ENCODE measurements around the gene CLDN34.

Gene CLDN34

GRCh38 chrX:9966775-9967408 lies at the start of gene CLDN34:
Gene CLDN34, plus strand, starts transcription at chrX:9967358. Its CDS starts 0 bp downstream, at chrX:9967358.
- no peak for DNase-seq

GRCh38 chrX:9917861-9918260 lies 49.3 kb upstream of the CLDN34 start:
- DNase-seq, result no peak

GRCh38 chrX:9919632-9920172 lies 47.5 kb upstream of the CLDN34 start:
- no peak for DNase-seq

GRCh38 chrX:9921407-9921806 lies 45.8 kb upstream of the CLDN34 start:
- DNase-seq, result no peak

GRCh38 chrX:9923357-9923756 lies 43.8 kb upstream of the CLDN34 start:
- no peak for DNase-seq

GRCh38 chrX:9926002-9926401 lies 41.2 kb upstream of the CLDN34 start:
- no peak for DNase-seq

- no peak for DNase-seq
These were observed 39.3 kb upstream of the CLDN34 start for GRCh38 chrX:9927698-9928482.

GRCh38 chrX:9935436-9935835 lies 31.7 kb upstream of the CLDN34 start:
- DNase-seq, result no peak

- DNase-seq, result no peak
These were observed 29.4 kb upstream of the CLDN34 start for GRCh38 chrX:9937761-9938160.

GRCh38 chrX:9938516-9938915 lies 28.6 kb upstream of the CLDN34 start:
- DNase-seq, result no peak

- DNase-seq, result no peak
These were observed 26.7 kb upstream of the CLDN34 start for GRCh38 chrX:9940421-9940820.

GRCh38 chrX:9942086-9942485 lies 25.1 kb upstream of the CLDN34 start:
- peak; percentile 31 to 53 for DNase-seq

GRCh38 chrX:9943420-9943819 lies 23.7 kb upstream of the CLDN34 start:
- no peak for DNase-seq

GRCh38 chrX:9947131-9947794 lies 19.9 kb upstream of the CLDN34 start:
- no peak for DNase-seq

GRCh38 chrX:9948406-9948805 lies 18.8 kb upstream of the CLDN34 start:
- DNase-seq, result no peak

GRCh38 chrX:9952300-9952699 lies 14.9 kb upstream of the CLDN34 start:
- no peak for DNase-seq

GRCh38 chrX:9953396-9953795 lies 13.8 kb upstream of the CLDN34 start:
- no peak for DNase-seq

GRCh38 chrX:9955506-9955905 lies 11.7 kb upstream of the CLDN34 start:
- no peak for DNase-seq

- DNase-seq, result no peak
These were observed 9.4 kb upstream of the CLDN34 start for GRCh38 chrX:9957743-9958142.

GRCh38 chrX:9958183-9958582 lies 9.0 kb upstream of the CLDN34 start:
- DNase-seq, result no peak

GRCh38 chrX:9961750-9962149 lies 5.4 kb upstream of the CLDN34 start:
- no peak for DNase-seq

GRCh38 chrX:9977635-9978034 lies 10.5 kb downstream of the CLDN34 start:
- DNase-seq, result no peak

GRCh38 chrX:9980401-9980800 lies 13.2 kb downstream of the CLDN34 start:
- DNase-seq, result no peak

- DNase-seq, result no peak
These were observed 13.8 kb downstream of the CLDN34 start for GRCh38 chrX:9980927-9981326.
